ENCODE data around the gene RC3H2.

Gene RC3H2, protein sequence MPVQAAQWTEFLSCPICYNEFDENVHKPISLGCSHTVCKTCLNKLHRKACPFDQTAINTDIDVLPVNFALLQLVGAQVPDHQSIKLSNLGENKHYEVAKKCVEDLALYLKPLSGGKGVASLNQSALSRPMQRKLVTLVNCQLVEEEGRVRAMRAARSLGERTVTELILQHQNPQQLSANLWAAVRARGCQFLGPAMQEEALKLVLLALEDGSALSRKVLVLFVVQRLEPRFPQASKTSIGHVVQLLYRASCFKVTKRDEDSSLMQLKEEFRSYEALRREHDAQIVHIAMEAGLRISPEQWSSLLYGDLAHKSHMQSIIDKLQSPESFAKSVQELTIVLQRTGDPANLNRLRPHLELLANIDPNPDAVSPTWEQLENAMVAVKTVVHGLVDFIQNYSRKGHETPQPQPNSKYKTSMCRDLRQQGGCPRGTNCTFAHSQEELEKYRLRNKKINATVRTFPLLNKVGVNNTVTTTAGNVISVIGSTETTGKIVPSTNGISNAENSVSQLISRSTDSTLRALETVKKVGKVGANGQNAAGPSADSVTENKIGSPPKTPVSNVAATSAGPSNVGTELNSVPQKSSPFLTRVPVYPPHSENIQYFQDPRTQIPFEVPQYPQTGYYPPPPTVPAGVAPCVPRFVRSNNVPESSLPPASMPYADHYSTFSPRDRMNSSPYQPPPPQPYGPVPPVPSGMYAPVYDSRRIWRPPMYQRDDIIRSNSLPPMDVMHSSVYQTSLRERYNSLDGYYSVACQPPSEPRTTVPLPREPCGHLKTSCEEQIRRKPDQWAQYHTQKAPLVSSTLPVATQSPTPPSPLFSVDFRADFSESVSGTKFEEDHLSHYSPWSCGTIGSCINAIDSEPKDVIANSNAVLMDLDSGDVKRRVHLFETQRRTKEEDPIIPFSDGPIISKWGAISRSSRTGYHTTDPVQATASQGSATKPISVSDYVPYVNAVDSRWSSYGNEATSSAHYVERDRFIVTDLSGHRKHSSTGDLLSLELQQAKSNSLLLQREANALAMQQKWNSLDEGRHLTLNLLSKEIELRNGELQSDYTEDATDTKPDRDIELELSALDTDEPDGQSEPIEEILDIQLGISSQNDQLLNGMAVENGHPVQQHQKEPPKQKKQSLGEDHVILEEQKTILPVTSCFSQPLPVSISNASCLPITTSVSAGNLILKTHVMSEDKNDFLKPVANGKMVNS

DNA sequence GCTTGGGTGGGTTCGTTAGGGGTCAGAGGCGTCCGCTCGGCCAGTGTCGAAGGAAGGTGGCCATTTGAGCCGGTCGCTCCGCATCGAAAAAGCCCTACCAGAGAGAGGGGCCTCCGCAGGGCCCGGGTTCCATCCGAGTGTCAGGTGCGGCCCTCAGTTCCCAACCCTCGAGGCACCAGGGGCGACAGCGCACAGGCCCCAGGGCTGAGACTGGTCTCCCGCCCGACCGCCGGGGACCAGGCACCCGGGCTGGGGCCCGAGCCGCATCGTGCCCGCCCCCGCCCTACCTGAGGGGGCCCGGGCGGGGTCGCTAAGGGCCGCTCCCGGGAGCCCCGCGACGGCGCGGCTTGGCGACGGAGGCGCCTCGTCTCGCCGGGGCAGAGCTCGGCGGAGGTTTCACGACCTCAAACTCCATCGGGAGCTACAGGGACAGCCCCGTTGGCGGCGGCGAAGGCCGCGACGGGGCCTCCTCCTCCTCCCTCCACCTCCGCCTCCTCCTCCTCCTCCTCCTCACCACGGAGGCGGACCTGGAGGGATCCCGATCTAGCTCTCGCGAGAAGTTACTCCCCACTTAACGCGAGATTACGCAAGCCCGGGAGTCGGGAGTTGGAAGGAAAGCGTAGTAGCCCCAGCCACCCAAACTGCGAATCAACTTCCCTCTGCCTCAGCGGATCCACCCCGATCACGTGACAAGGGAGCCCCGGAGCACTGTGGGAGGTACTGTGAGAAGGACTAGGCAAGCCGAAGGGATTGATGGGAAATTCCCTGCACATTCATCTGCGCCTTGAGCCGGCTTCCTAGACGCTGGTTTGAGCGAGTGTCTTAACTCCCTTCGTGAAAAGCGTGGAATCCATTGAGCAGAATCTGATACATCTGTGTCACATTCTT is at the start of gene RC3H2:
TSS of gene RC3H2 (minus strand) at position 537 of the 888 bp plus-strand sequence. CDS start 7,850 bp downstream, outside the sequence.
- peak; percentile 93 for DNase-seq (ENCODE audit: low spot score)

DNA sequence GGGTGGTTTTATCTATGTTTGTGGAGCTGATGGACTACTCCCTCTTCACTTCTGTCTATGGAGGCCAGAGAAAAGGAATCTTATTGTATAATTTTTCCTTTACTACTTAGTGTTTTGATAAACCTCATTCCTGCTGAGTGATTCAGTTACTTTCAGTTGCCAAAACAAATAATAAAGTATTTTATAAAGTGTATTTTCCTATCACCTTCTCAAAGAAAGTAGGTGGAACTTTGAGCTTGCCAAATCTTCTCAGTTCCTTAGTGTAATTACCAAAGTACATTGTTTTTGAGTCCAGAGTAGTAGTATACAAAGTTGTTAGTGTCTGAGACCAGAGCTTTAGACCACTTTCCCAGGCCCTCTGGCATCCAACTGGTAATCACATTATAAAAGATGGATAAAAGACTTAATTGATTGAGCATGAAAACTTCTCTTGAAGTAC is 49.1 kb upstream of the RC3H2 start:
- DNase-seq (ENCODE audit: low spot score) = no peak

DNA sequence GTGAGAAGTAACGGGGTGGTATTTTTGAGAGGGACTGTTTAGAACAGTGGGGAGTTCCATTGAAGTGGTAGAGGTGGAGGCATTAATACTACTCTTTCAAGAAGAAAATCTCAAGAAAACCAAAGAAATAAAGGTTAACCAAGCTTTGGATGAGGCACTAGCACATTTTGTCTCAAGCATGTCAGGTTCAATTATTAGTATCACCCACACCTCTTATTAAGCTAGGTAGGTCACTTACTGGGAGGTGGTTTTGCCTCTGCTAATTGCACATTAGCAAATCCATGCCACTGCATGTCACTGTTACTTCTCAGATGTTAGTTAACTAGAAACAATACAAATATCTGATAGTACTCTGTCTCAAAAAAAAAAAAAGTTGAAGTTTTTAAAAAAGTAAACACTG is 45.9 kb upstream of the RC3H2 start:
- DNase-seq (ENCODE audit: low spot score) = no peak

DNA sequence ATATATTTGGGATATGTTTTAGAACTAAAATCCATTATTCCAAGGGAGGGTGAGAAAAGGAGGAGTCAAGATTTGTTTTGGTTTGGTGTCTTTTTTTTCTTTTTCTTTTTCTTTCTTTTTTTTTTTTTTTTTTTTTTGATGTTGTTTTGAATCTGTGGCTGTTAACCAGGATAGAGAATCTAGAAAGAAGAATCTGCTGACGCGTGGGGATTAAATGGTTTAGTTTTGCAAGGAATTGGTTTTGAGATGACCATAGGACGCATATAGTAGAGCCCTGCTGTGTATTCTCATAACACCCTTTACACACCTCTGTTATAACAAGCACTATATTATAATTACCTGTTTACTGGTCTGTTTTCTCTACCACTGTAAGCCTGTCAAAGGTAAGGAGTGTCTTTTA is 45.1 kb upstream of the RC3H2 start:
- no peak for DNase-seq (ENCODE audit: low spot score)

DNA sequence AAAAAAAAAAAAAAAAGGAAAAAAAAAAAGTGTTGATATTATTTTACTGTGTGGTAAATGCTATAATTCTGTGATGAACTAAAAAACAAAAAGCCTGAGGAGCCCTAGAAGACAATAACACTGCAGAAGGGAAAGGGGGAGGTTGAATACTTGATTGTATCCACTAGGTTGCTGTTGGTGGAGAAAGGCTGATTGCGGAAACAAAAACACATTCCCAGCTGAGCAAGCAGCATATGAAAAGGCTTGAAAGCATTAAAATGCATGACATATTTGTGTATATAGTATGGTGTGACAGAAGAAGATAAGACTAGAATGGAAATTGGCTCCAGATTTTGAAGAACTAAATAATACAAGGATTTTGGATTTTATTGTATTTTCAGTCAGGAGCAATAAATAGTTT is 44.5 kb upstream of the RC3H2 start:
- DNase-seq (ENCODE audit: low spot score) = no peak

DNA sequence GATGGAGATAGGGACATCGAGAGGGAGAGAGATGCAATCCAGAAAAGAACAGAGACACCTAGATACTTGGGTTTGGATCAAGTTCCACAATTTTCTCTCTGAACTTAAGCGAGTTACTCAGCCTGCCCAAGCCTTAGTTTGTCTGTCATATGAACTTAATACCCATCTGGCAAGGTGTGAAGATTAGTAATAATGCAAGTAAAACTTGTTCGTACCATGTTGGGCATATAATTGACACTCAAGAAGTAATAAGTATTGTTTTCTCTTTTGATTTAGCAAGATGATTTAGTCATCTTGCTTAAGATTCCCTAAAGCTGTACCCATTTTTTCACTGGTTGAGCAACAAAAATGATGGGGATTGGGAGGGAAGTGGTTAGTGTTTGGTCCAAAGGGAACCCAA is 43.2 kb upstream of the RC3H2 start:
- DNase-seq (ENCODE audit: low spot score) = no peak

DNA sequence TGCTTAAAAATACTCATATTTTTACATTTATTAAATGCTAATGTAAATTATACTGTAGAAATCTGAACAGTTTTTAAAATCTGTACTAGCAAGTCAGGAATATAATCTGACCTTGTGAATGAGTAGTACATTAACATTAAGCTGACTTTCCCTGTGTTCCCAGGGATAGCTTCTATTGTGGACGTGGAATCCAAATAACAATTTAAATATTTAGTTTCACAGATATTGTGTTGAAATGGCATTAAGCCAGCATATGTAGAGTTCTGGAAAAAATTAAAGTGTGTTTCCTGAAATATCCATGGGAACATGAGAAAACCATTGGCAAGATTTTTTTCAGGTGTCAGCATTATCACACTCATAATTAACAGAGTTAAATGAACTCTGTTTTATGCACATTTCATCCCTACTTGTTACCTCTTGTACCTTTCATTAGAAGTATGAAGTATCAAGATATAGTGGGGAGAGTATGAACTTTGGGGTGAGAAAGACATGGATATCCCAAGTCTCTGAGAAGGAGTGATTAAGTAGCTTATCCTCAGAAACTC is 41.4 kb upstream of the RC3H2 start:
- DNase-seq (ENCODE audit: low spot score) = no peak

DNA sequence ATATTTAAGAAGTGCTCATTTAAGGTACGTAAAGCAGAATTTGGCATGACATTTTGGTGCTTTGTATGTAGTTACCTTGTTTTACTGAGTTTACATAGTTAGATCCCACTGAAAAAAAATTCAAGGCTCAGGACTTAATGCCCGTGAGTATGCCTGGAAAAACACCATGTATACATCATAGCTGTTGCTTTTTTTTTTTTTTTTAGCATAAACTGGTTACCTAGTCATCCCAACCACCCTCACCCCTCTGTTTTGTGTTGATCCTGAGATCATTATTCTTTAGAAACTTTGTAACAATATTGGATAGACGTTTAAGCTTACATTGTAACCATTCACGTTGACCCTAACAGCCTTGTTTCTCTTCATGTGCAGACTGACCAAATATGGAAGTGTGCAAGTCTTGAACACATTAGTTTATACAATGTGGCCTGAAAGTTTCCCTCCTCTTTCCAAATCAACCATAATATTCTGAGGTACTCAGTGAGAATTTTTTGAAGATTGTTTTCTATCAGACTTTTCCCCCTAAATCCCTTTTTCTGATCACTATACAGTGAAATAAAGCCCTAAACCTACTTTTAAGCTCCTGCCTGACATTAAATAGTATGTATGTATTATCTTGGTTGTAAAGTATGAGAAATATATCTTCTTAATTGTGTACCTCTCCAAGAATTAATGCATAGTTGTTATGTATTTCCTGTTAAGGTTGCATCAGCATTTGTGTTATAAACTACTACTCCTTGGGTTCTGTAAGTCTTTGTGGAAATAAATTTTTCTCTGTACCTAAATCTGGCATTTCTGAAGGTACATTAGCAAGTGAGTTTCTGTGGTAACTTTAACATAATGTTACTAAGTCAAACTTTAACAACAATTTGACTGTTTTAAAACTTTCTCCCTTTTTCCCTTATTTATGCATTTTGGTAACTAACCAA is 40.1 kb upstream of the RC3H2 start:
- DNase-seq (ENCODE audit: low spot score) = no peak

DNA sequence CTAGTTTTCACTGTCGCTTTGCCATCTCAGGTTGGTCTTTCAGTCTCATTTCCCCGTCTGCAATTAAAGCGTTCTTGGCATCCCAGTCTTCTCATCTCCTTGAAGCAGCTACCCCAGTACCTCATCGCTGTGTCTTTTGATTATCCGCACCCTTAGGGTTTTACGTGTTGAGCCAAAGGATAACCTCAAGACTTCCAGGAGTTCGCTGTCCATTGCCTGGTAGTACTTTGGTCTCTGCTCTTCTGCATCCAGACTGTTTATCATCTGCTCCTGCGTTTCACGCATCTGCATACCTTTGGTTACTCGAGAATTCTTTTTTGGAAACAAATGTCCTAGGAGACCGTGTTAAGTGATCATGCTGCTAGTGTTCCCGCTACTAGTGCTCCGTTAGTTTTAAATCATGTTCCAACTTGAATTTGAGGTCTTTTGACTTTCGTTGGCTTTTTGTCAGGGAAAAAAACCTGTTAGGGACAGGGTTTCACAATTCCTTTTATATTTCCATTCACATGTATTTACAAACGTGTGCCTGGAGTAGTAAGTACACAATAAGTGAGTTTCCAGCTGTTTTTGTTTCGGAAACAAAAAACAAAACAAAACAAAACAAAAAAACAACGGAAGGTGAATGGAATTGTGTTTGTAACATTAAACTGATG is 36.5 kb upstream of the RC3H2 start:
- no peak for DNase-seq (ENCODE audit: low spot score)

DNA sequence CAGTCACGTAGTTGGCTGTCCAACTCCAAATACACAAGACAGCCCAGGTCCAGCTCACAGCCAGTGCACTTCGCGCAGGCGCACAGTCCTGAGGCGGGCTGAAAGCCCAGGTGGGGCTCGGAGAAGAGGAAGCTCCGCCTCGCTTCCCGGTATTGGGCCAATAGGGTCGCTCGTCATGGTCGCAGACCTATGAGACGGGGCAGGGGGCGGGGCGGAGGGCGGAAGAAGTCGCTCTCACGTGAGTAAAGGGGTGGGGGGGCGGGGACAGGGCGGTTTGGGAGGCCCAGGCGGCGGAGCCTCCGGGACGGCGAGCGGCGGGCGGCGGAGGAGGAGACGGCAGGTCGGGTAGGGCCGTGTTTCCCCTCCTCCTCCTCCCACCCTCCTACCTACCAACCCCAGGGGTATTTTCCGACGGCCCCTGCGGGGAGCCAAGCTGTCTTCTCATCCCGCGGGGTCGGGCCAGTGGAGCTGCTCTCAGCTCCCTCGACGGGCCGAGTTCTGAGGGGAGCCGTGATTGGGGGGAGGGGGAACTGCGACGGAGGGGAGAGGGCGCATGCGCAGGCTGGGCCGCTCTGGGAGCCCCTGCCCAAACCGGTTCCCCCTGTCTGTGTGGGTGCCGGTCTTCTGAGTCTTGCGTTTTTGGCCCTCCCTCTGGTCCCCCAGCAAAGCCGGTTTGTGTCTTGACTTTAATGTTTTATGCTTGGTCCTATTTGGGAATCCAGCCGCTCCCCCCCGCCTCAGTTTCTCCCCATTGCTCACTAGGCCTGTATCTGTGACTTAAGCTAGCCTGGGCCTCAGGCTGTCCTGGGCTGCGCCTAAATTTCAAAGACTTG is 35.8 kb upstream of the RC3H2 start, which contains the start of gene RABGAP1:
TSS of gene RABGAP1 (plus strand) at position 272 of the 833 bp plus-strand sequence. CDS start 16,040 bp downstream, outside the sequence.
- DNase-seq (ENCODE audit: low spot score) = peak; percentile 97

DNA sequence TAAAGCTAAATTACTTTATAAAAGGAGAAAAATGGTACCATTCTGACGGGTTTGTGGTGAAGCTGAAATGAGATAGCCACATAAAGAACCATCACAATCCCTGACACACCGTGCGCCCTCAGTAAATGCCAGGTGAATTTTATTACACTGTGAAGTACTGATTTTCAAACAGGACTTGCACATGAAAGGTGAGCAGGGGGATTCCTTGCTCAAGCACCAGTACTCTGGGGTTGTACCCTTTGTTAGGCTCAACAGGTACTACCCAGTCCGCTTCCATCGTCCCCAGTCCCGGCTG is 35.2 kb upstream of the RC3H2 start:
- no peak for DNase-seq (ENCODE audit: low spot score)

DNA sequence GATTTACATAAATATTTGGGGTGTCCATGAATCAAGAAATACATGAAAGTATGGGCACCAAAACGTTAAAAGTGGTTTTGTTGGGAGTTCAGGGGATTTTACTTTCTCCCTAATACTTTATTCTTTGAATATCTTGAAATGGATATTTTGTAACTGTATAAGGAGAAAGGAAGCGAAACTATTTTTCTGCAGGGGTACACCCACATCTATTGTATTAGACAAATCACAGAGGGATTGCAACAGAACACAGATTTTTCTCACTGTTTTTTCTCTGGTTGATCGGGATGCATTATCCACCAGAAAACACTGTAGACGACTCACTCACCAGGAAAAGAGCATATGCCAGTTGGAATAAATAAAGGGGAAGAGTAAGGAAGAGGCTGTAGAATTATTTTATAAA is 34.4 kb upstream of the RC3H2 start:
- DNase-seq (ENCODE audit: low spot score) = no peak

DNA sequence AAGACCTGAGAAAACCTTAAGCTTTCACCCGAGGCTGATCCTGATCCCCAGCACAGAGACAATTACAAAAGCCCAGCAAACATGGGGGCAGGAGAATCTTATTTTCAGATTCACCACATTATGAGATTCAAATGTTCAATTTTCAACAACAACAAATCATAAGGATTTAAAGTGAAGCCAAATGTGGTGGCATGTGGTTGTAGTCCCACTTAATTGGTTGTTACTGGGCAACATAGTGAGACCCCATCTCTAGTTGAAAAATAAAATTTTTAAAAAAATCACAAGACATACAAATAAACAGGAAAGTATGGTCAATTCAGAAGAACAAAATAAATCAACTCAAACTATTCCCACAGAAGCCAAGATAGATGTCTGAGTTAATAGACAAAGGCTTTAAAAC is 31.7 kb upstream of the RC3H2 start:
- no peak for DNase-seq (ENCODE audit: low spot score)

DNA sequence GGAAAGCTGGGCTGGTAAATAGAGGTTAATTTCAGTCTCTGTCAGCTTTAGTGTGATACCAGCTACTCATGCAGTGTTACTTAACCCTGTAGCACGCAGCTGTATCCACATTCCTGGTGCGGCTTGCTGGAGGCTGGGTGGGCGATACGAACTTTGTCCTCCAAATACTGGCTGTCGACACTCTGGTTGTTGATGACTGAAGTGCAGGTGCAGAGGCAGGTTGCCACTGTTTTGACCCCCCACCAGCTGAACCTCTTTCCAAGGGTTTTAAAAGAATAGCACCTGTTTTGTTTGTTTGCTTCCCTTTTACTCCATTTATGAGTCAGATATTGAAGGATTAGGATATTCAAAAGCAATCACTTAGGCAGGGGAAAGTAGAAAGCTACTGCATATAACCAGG is 31.3 kb upstream of the RC3H2 start:
- no peak for DNase-seq (ENCODE audit: low spot score)

DNA sequence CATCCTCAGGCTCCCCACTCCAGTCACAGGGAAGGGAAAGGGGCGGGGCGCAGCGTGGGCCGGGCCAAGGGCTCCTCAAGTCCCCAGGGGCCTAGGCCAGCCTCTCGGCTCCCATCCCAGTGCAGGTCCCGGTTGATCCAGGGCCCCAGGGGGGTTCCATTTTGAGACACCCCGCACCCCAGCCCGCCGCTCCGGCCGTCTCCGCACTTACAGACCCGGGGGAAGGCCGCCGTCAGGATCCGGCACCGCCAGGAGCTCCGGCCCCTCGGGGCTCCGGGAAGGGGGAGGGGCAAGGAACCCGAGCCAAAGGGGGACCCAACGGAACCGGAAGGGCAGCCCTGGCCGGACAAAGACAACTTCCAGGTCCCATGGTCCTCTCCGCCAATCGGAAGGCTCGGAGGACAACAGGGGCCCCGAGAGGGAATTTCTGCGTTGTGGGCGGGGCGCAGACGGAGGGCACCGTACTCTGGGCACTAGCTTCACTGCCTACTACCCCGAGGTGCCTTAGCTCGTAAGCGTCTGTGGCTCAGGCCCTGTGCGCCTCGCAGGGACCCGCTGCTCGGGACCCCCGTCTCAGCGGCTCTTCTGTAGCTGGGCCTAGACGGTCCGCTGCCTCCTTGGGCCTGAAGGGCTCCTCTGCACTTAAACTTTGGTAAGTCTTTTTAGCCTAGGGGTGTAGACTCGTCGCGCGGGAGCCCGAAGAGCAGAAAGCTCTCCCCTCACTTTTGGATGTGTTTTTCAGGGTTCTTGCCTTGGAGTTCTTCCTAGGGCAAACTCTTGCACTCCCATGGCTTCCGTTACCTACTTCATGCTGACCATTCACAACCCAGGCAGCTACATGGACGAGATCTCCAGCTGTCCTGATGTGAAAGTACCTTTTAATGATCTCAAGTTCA is 26.3 kb upstream of the RC3H2 start, which contains the start of gene ZBTB26:
TSS of gene ZBTB26 (minus strand) at position 287 of the 896 bp plus-strand sequence. CDS start 11,578 bp downstream, outside the sequence.
- peak; percentile 96 for DNase-seq (ENCODE audit: low spot score)

DNA sequence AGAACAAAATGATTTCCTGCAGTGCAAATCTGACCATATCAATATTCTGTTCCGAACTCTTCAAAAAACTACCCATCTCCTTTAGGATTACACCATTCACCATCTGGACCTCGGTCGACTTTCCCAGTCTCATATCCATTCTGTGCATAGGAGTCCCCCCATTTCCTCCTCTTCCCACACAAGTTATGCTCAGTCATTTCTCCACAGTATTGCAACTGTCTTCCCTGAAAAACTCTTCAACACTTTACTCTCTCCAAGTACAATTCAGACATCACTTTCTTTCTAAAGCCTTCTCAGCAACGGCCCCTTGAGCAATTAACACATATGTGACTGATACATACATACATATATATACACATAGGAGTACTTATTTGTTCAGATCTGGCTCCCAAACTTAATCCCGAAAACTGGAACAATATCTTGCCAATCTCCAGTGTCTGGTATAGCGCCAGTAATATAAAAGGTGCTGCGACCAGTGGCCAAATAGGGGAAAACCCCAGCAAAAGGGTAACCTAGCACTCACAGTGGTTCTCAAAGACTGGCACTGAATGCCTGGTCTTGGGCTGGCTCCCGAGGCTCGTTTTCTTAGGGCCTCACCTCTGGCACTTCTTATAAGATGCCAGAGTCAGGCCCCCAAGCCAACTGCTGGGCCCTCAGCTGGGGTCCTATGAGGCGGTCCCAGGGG is 25.5 kb upstream of the RC3H2 start:
- no peak for DNase-seq (ENCODE audit: low spot score)

Data from D341Med (cell line).